Activated CD4-positive, alpha-beta memory T cell treated with anti-CD3 and anti-CD28 coated beads, Interleukin-2, amount 10 ng/mL, durations not matched to agents 7 days and 5 days (primary cell): ENCODE results near the gene CAPRIN1. TPM values are rescaled to one million over a fixed set of nuclear protein-coding genes. Genes with fewer than 3 reads are reported as not detected.

ENCODE experiments used
- CTCF ChIA-PET: fragments of 350-600 bp; sonication (Branson Sonifier 250); formaldehyde crosslinking; loops from one replicate; lab custom pipeline; 2021; ENCODE audit warnings: antibody characterized with exemption, inconsistent platforms; lab: Charles Lee
- POLR2A ChIA-PET: fragments of 350-600 bp; sonication (Branson Sonifier 250); formaldehyde crosslinking; loops from one replicate; lab custom pipeline; 2021; ENCODE audit warnings: antibody characterized with exemption; lab: Charles Lee
- DNase-seq: peaks from one replicate; pipeline ENCODE4 v3.0.0-alpha.2; 2020
- H3K27ac Mint-ChIP-seq: one replicate; pipeline ENCODE4 v1.8.0; 2021; ENCODE audit warnings: mild to moderate bottlenecking, mixed read lengths
- H3K27me3 Mint-ChIP-seq: one replicate; pipeline ENCODE4 v1.8.0; 2021; ENCODE audit warnings: mixed read lengths
- H3K36me3 Mint-ChIP-seq: one replicate; pipeline ENCODE4 v1.8.0; 2021; ENCODE audit warnings: low read depth, mixed read lengths
- H3K4me1 Mint-ChIP-seq: one replicate; pipeline ENCODE4 v1.8.0; 2021; ENCODE audit warnings: mixed read lengths
- H3K4me3 Mint-ChIP-seq: one replicate; pipeline ENCODE4 v1.8.0; 2021; ENCODE audit warnings: mild to moderate bottlenecking, mixed read lengths
- H3K9me3 Mint-ChIP-seq: one replicate; pipeline ENCODE4 v1.8.0; 2021; ENCODE audit warnings: mixed read lengths
- total RNA-seq, 2 experiments: library from RNA; stranded (reverse); gene quantifications; one replicate each; pipeline ENCODE4 v1.2.3, GENCODE V29; 2021

The CAPRIN1 gene
- total RNA-seq, 2 experiments from 2014 or later: 191 to 200 TPM

DNA sequence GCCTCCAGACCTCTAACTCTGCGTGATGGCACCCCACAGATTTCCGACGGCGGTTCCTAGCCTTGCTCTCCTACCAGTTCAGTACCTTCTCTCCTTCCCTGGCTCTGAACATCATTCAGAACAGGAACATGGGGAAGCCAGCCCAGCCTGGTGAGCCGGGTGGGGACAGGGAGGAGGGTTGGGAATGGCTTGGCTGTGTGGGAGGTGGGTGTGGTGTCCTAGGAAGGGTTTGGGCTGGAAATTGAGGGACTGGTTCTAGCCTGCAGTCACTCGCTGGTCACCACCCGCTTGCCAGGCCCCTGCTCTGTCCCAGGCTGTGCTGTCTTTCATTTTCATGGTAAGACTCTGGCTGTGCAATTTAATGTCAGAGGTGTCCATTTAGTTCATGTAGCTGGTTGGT lies 87.8 kb downstream of the CAPRIN1 start:
- Mint-ChIP-seq H3K4me1 (peaks cover 14% of the 10 kb centered on the region), H3K9me3 (no peaks in the 10 kb centered on the region), H3K27me3 (no peaks in the 10 kb centered on the region), H3K27ac (no peak overlapping the region), H3K4me3 (no peak overlapping the region), H3K36me3 (peaks cover 75% of the 10 kb centered on the region)
- ChIA-PET CTCF (no interaction called here), POLR2A (interaction anchor here (1.1 to 1.6 kb wide), 2 partner anchors 12 to 33 kb away, joined by 4 to 5 read pairs; no protein-coding TSS in a partner anchor)
- DNase-seq: no peak

DNA sequence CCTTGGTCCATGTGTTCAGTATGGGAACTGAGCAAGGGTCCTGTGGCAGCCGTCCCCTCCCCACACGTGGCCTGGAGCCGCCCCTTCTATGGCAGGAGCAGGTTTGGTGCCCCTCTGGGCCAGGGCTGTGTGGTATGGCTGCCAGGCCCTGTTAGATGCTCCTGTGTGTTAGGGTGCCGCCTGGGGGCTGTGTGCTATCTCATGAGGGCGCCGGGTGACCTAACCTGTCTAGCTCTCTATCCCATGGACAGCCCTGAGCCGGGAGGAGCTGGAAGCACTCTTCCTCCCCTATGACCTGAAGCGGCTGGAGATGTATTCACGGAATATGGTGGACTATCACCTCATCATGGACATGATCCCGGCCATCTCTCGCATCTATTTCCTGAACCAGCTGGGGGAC lies 88.6 kb downstream of the CAPRIN1 start:
- no peak overlapping the region for H3K4me3 Mint-ChIP-seq
- no peak overlapping the region for H3K27ac Mint-ChIP-seq
- peaks cover 6% of the 10 kb centered on the region for H3K4me1 Mint-ChIP-seq
- no peaks in the 10 kb centered on the region for H3K27me3 Mint-ChIP-seq
- DNase-seq: no peak
- peaks cover 69% of the 10 kb centered on the region for H3K36me3 Mint-ChIP-seq
- POLR2A ChIA-PET: interaction anchor here (1.1 to 1.6 kb wide), 2 partner anchors 11 to 34 kb away, joined by 4 to 5 read pairs; no protein-coding TSS in a partner anchor
- CTCF ChIA-PET: no interaction called here
- H3K9me3 Mint-ChIP-seq: no peaks in the 10 kb centered on the region

- H3K27me3 Mint-ChIP-seq: no peaks in the 10 kb centered on the region
- H3K27ac Mint-ChIP-seq: no peak overlapping the region
- H3K4me1 Mint-ChIP-seq: no peaks in the 10 kb centered on the region
- no peaks in the 10 kb centered on the region for H3K9me3 Mint-ChIP-seq
- H3K36me3 Mint-ChIP-seq: peaks cover 63% of the 10 kb centered on the region
- H3K4me3 Mint-ChIP-seq: no peak overlapping the region
- no peak for DNase-seq
- CTCF ChIA-PET: no interaction called here
- POLR2A ChIA-PET: no interaction called here
These were observed 91.5 kb downstream of the CAPRIN1 start for GRCh38 chr11:34143048-34143447.

DNA sequence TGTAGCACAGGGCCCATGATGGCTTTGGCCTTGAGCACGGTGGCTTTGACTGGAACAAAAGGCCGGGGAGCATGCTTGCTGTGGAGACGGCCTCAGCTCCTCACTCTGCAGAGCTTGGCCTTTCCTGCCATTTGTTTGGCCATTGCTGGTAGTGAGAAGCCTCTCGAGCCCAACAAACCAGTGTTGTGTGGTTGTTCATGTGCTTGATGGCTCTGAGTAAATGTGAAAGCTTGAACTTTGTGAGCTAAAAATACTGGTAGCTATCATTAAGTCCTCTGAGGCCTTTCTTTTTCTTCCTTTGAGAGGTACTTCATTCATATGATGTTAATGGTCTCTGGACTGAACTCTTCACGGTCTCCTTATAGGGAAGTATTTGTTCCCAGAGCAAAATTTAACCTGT lies 93.5 kb downstream of the CAPRIN1 start:
- Mint-ChIP-seq H3K27me3 (no peaks in the 10 kb centered on the region), H3K9me3 (no peaks in the 10 kb centered on the region), H3K36me3 (peaks cover 54% of the 10 kb centered on the region), H3K27ac (no peak overlapping the region), H3K4me3 (no peak overlapping the region), H3K4me1 (no peaks in the 10 kb centered on the region)
- CTCF ChIA-PET: no interaction called here
- POLR2A ChIA-PET: no interaction called here
- no peak for DNase-seq

- no peaks in the 10 kb centered on the region for H3K4me1 Mint-ChIP-seq
- ChIA-PET POLR2A (no interaction called here), CTCF (interaction anchor here (1.6 kb wide), 1 partner anchor 28 kb away, joined by 4 read pairs; no protein-coding TSS in a partner anchor)
- H3K9me3 Mint-ChIP-seq: no peaks in the 10 kb centered on the region
- DNase-seq: no peak
- no peak overlapping the region for H3K27ac Mint-ChIP-seq
- no peak overlapping the region for H3K4me3 Mint-ChIP-seq
- no peaks in the 10 kb centered on the region for H3K27me3 Mint-ChIP-seq
- peaks cover 46% of the 10 kb centered on the region for H3K36me3 Mint-ChIP-seq
These were observed 94.4 kb downstream of the CAPRIN1 start for GRCh38 chr11:34145847-34146381.

DNA sequence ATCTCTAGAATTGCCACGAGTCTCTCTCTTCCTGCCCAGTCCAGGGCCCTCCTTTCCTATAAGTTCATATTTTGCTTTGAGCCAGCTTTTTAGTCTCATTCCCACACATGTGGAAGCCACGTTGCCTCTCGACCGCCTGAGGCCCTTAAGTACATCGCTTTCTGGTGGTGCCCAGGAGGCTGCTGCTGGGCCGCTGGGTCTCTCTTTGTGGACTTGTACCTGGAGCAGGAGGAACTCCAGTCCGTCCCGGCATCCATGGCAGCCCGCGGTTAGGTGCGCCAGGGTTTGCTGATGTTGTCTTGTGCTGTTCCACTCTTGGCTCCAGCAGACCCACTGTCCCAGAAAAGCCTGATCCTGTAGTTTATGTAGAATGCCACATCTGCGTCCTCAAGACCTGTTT lies 94.9 kb downstream of the CAPRIN1 start:
- ChIA-PET POLR2A (no interaction called here), CTCF (interaction anchor here (1.6 kb wide), 1 partner anchor 28 kb away, joined by 4 read pairs; no protein-coding TSS in a partner anchor)
- Mint-ChIP-seq H3K36me3 (peaks cover 41% of the 10 kb centered on the region), H3K4me1 (no peaks in the 10 kb centered on the region), H3K27ac (no peak overlapping the region), H3K9me3 (no peaks in the 10 kb centered on the region), H3K27me3 (no peaks in the 10 kb centered on the region), H3K4me3 (no peak overlapping the region)
- no peak for DNase-seq

DNA sequence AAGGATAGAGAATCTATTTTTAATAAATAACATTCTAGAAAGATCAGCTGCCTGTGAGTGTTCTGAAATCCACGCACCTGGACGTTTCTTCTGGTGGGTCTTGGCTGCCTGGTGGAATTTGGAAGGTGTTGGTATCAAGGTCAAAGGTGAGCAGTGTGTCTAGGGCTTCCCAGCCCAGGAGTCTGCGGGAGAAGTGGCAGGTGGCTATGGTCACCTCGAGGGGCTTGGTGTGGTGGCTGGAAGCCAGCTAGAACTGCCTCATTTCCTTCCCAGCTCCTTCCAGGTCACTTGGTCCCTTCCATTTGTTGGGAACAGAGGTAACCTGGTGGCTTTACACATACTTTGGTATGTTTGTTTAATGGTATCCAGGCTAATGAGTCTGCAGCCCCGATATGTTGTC lies 95.3 kb downstream of the CAPRIN1 start:
- H3K4me3 Mint-ChIP-seq: no peak overlapping the region

DNA sequence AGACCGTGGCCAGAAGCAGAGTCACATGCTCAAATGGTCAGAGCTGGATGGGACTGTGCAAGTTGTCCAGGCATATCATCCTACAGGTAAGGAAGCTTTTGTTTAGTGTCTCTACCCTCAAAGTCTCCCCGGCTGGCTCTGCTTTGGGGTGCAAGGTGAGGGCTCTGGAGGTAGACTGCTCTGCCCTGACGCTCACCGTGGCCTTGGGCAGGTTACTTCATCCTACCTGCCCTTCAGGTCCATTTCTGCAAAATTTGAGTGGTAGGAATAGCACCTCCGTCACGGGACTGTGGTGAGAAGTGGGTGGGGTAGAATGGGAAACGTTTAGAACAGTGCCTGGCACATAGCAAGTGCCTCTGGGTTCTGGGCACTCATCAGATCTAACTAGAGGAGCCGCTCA lies 96.0 kb downstream of the CAPRIN1 start:
- no peaks in the 10 kb centered on the region for H3K9me3 Mint-ChIP-seq
- H3K27me3 Mint-ChIP-seq: no peaks in the 10 kb centered on the region
- no peaks in the 10 kb centered on the region for H3K4me1 Mint-ChIP-seq
- no peak for DNase-seq
- H3K4me3 Mint-ChIP-seq: no peak overlapping the region
- POLR2A ChIA-PET: no interaction called here
- peaks cover 34% of the 10 kb centered on the region for H3K36me3 Mint-ChIP-seq
- H3K27ac Mint-ChIP-seq: no peak overlapping the region
- CTCF ChIA-PET: interaction anchor here (0.7 kb wide), 1 partner anchor 27 kb away, joined by 3 read pairs; no protein-coding TSS in a partner anchor

More for the DNA sequence above, 95.3 kb downstream of the CAPRIN1 start:
- Mint-ChIP-seq H3K4me1 (no peaks in the 10 kb centered on the region), H3K27ac (no peak overlapping the region), H3K27me3 (no peaks in the 10 kb centered on the region), H3K36me3 (peaks cover 36% of the 10 kb centered on the region), H3K9me3 (no peaks in the 10 kb centered on the region)
- POLR2A ChIA-PET: no interaction called here
- DNase-seq: no peak
- CTCF ChIA-PET: interaction anchor here (1.6 kb wide), 1 partner anchor 27 kb away, joined by 4 read pairs; no protein-coding TSS in a partner anchor

DNA sequence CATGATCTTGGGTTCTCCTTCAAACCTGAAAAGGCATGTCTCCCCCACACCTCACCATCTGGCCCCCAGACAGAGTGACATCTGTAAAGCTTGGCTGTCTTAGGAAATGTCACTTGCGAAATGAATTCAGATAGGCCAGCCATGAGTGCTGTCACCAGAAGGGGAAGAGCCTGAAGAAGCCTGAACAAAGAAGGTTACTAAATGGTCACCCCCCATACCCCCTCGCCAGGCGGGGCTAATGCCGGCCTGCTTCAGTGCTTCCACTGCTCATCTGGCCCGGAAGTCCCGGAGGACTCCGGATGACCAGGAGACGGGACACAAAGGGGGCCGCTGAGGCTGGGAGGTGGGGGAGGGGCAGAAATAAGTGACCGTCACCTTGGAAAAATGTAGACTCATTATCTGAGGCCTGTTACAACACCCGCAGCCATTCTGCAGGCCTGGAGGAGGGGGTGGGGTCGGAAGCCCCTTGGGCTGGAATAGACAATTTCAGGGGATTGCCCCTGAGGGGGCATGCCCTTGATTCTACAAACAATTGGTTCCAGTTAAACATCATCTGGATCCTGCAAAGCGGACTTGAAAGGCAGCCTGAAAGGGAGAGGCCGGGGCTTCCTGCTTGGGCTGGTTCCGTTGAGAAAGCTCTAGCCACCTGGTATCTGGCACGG lies 97.1 kb downstream of the CAPRIN1 start:
- DNase-seq: no peak
- Mint-ChIP-seq H3K4me1 (peaks cover 2% of the 10 kb centered on the region), H3K27me3 (no peaks in the 10 kb centered on the region), H3K4me3 (no peak overlapping the region), H3K9me3 (no peaks in the 10 kb centered on the region), H3K36me3 (peaks cover 24% of the 10 kb centered on the region), H3K27ac (no peak overlapping the region)
- ChIA-PET CTCF (no interaction called here), POLR2A (no interaction called here)

DNA sequence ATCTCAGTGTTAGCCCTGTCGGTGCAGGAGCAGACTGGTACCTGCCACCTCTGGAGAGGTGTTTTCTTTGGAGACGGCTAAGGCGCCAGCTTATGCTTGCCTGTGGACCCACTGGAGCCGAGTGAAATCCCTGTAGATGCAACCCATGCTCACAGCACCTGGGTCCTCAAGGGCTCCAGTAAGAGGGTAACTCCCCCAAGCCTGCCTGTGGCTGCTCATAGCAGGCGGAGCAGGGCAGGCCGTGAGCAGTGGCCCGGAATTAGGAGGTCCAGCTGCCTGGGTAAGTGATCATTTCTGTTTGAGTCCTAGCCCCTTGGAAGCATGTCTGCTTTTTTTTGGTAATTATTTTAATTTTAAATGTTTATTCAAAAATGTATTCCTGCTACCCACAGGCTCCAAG lies 97.7 kb downstream of the CAPRIN1 start:
- no peak for DNase-seq
- Mint-ChIP-seq H3K36me3 (peaks cover 23% of the 10 kb centered on the region), H3K27me3 (no peaks in the 10 kb centered on the region), H3K4me3 (no peak overlapping the region), H3K27ac (no peak overlapping the region), H3K9me3 (no peaks in the 10 kb centered on the region), H3K4me1 (peaks cover 3% of the 10 kb centered on the region)
- ChIA-PET POLR2A (no interaction called here), CTCF (no interaction called here)

DNA sequence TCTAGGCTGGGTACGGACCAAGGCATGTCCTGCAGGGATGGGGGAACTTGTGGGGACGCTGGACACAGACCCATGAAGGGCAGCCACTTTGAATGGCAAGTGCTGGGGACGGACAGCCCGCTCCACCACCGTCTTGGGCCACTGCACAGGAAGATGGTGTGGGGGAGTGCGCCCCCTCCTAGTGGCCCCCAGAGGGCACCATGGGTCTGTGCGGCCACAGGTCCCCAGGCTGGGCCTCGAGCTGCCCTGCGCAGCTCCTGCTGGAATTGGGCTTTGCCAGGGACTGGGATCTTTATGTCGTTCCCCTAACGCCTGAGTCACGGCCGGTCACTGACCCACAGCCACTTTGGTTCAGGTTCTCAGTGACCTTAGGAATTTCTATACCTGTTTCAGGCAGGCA lies 98.3 kb downstream of the CAPRIN1 start:
- H3K36me3 Mint-ChIP-seq: peaks cover 23% of the 10 kb centered on the region
- peaks cover 3% of the 10 kb centered on the region for H3K4me1 Mint-ChIP-seq
- DNase-seq: no peak
- H3K27ac Mint-ChIP-seq: no peak overlapping the region
- ChIA-PET POLR2A (no interaction called here), CTCF (interaction anchor here (1.1 kb wide), 2 partner anchors 24 to 208 kb away, joined by 4 read pairs; partner anchors contain the start of gene ABTB2)
- no peaks in the 10 kb centered on the region for H3K9me3 Mint-ChIP-seq
- H3K4me3 Mint-ChIP-seq: no peak overlapping the region
- no peaks in the 10 kb centered on the region for H3K27me3 Mint-ChIP-seq

GRCh38 chr11:34150494-34151151 lies 99.1 kb downstream of the CAPRIN1 start:
- Mint-ChIP-seq H3K27me3 (no peaks in the 10 kb centered on the region), H3K27ac (no peak overlapping the region), H3K9me3 (no peaks in the 10 kb centered on the region), H3K4me3 (no peak overlapping the region), H3K4me1 (peaks cover 3% of the 10 kb centered on the region), H3K36me3 (peaks cover 19% of the 10 kb centered on the region)
- DNase-seq: no peak
- CTCF ChIA-PET: interaction anchor here (1.1 to 1.3 kb wide), 3 partner anchors 23 to 207 kb away, joined by 3 to 4 read pairs (median 4); partner anchors contain the start of gene ABTB2
- POLR2A ChIA-PET: no interaction called here
